Tibial artery (tissue), 4 donors: ENCODE measurements around the gene ABHD15.

Experiments used
- DNase-seq, 2 donors: peaks; one replicate each; pipeline ENCODE4 v3.0.0-alpha.2; 2019
- H3K27ac ChIP-seq, 2 donors: fragments of 200-600 bp; sonication (generic) in 1 of 2; 1 replicate in 1 of 2; 2 replicates in 1 of 2; pipeline ENCODE4 v1.5.1; 2018 to 2019; ENCODE audit warnings: mild to moderate bottlenecking in 1 of 2
- H3K27me3 ChIP-seq, 2 donors: fragments of 200-600 bp; sonication (generic) in 1 of 2; one replicate each; pipeline versions ENCODE4 v1.5.1 to v1.6.0; 2016 to 2019
- H3K36me3 ChIP-seq, 3 donors: fragments of 200-600 bp; sonication (generic) in 2 of 3; one replicate each; pipeline ENCODE4 v1.5.1; 2016 to 2019; ENCODE audit warnings: mild to moderate bottlenecking in 2 of 3
- H3K4me1 ChIP-seq, 4 donors: fragments of 200-600 bp; sonication (generic) in 2 of 4; 1 replicate in 3 of 4; 2 replicates in 1 of 4; pipeline ENCODE4 v1.5.1; 2016 to 2019
- H3K4me3 ChIP-seq, 2 donors: fragments of 200-600 bp; sonication (generic) in 1 of 2; 1 replicate in 1 of 2; 2 replicates in 1 of 2; pipeline ENCODE4 v1.5.1; 2018 to 2019; ENCODE audit warnings: mild to moderate bottlenecking in 2 of 2
- H3K9me3 ChIP-seq, 3 donors: fragments of 200-600 bp; sonication (generic) in 1 of 3; one replicate each; pipeline ENCODE4 v1.5.1; 2016 to 2019
- CTCF ChIP-seq, 2 experiments: fragments of 200-600 bp in 1 of 2; fragments of 450-650 bp in 1 of 2; IDR thresholded peaks; one replicate each; pipeline ENCODE4 v1.5.1; 2017 to 2019; ENCODE audit warnings: antibody characterized with exemption in 2 of 2, mild to moderate bottlenecking in 1 of 2, moderate library complexity in 1 of 2
- intact Hi-C: fragments of 100-400 bp; cut with DNase I; formaldehyde crosslinking; loops from one replicate; pipeline ENCODE4 v1.15.0; 2023; ENCODE audit warnings: low total_unique reads

The ABHD15 gene, protein sequence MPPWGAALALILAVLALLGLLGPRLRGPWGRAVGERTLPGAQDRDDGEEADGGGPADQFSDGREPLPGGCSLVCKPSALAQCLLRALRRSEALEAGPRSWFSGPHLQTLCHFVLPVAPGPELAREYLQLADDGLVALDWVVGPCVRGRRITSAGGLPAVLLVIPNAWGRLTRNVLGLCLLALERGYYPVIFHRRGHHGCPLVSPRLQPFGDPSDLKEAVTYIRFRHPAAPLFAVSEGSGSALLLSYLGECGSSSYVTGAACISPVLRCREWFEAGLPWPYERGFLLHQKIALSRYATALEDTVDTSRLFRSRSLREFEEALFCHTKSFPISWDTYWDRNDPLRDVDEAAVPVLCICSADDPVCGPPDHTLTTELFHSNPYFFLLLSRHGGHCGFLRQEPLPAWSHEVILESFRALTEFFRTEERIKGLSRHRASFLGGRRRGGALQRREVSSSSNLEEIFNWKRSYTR

GRCh38 chr17:29566473-29567303, at the start of gene ABHD15:
TSS of gene ABHD15 (minus strand) at chr17:29567037. CDS start at chr17:29566966, 71 bp downstream.
- Histone ChIP-seq H3K27ac (peak within 1 kb of the TSS; percentile 87 to 89), H3K36me3 (peaks cover 0 to 14% (median 0%) of the 10 kb centered on the region in 3 donors), H3K4me1 (peaks cover 0 to 46% (median 22%) of the 10 kb centered on the region in 4 donors), H3K4me3 (peak within 1 kb of the TSS; percentile 72 to 90), H3K9me3 (no peaks in the 10 kb centered on the region), H3K27me3 (no peaks in the 10 kb centered on the region)
- no peak for TF ChIP-seq CTCF (IDR thresholded peaks at IDR 0.05)
- peak; percentile 66 to 90 for DNase-seq
- intact Hi-C loops: loop anchor here (10.0 kb wide), 1 partner anchor 192 kb away; no protein-coding TSS in a partner anchor

DNA sequence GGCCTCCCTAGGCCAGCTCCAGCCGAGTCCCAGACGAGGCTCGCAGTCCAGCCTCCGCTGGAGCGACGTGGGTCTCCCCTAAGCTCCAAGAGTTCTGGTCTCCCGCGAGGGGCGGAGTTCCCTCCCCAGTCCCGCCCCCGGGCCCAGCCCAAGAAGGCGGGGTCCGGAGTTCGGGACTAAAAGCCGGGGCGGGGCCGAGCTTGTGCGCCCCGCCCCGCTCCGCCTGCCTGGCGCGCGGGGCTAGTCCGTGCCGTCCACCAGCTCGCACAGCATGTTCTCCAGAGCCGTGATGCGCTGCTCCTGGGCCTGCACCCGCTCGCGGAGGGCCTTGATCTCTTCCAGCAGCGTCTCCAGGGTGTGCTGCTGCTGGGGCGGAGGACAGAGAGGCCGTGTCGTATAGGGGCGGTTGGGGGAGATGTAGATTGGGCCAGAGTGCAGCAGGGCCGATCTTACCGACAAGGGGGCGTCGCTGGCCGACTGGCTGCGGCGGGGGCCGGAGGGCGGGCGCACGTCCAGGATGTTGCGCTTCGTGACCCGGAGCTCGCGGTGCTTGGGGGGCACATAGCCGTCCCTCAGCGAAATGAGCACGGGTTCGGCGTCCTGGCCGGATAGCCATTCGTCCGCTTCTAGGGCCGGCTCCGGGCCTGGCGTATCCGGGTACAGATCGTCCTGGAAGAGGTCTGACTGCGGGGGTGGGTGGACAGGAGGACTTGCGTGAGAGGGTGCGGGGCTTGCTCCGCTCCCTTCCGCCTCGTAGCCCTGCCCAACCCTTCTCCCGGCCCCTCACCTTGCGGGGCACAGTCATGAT, 48.9 kb upstream of the ABHD15 start:
- no peak for TF ChIP-seq CTCF (IDR thresholded peaks at IDR 0.05)
- Histone ChIP-seq H3K4me1 (peaks cover 0 to 80% (median 66%) of the 10 kb centered on the region in 4 donors), H3K27me3 (peaks cover 0 to 6% of the 10 kb centered on the region in 2 donors), H3K27ac (peak overlapping the region; percentile 9 to 11), H3K9me3 (no peaks in the 10 kb centered on the region), H3K36me3 (no peaks in the 10 kb centered on the region), H3K4me3 (peak overlapping the region; percentile 32 to 47)
- peak; percentile 88 to 93 for DNase-seq
- intact Hi-C loops: no loop called here

DNA sequence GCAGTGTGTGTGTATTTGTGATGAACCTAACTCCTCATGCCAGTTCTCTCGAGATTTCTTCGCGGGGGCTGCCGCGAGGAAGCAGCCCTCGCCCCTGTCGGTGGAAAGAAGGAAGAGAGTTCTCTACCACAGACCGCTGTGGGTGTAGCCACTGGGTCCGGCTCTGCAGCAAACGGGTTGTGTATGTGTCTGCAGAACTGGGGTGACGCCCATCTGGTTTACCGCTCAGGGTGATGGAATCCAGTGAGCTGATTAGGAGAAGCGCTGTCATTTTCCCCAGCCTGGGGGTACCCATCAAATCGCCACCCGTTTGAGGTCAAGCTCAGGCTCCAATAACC, 48.2 kb upstream of the ABHD15 start:
- Histone ChIP-seq H3K27ac (no peak overlapping the region), H3K4me3 (peak overlapping the region in 1 of 2 donors; percentile 47), H3K9me3 (no peaks in the 10 kb centered on the region), H3K36me3 (no peaks in the 10 kb centered on the region), H3K27me3 (peaks cover 0 to 6% of the 10 kb centered on the region in 2 donors), H3K4me1 (peaks cover 0 to 73% (median 66%) of the 10 kb centered on the region in 4 donors)
- intact Hi-C loops: no loop called here
- no peak for TF ChIP-seq CTCF (IDR thresholded peaks at IDR 0.05)
- no peak for DNase-seq

DNA sequence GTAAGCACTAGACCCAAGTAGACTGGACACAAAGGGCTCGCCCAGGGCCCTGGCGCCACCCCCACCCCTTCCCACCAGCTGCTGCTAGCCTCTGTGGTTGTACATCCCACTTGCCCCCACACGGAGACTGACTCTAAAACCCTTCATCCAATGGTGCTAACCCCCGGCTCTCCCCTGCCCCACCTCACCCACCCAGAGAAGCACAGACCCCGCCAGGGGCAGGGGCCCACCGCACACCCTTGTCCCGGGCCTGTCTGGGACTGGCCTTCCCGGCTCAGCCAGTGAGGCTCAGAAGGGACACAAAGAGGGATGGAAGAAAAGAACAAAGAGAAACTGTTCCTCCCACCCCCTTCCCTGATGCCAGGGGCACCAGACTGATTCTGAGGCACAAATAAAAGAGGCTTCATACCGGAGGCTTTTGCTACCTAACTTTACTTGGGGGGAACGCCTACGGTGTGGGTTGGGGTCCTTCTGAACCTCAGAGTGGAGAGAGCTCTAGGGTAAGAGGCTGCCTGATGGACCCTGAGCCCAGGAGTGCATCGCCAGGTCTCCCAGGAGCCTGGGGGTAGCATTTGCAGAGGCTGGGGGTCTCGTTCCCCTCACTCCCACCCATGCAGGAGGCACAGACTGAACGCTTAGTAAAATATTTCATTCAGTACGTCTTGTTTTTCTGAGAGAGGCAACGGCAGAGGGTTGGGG, 47.7 kb upstream of the ABHD15 start:
- DNase-seq: no peak
- no peak overlapping the region for H3K27ac ChIP-seq
- intact Hi-C loops: loop anchor here (5.0 kb wide), 1 partner anchor 37 kb away; no protein-coding TSS in a partner anchor
- H3K9me3 ChIP-seq: no peaks in the 10 kb centered on the region
- no peaks in the 10 kb centered on the region for H3K36me3 ChIP-seq
- TF ChIP-seq CTCF (IDR thresholded peaks at IDR 0.05): no peak
- H3K4me1 ChIP-seq: peaks cover 0 to 68% (median 63%) of the 10 kb centered on the region in 4 donors
- H3K4me3 ChIP-seq: no peak overlapping the region
- peaks cover 0 to 6% of the 10 kb centered on the region in 2 donors for H3K27me3 ChIP-seq
